Right renal pelvis (tissue), 4 donors: Measurements from ENCODE around the gene SGMS2. TPM values are rescaled to one million over a fixed set of nuclear protein-coding genes. Genes with fewer than 3 reads are reported as not detected.

Source experiments
- DNase-seq, 4 donors: peaks; one replicate each; pipeline ENCODE4 v3.0.0-alpha.2; 2013; ENCODE audit warnings: low read depth in 4 of 4, low spot score in 3 of 4, missing footprints in 1 of 4
- polyA plus RNA-seq, 4 donors: library from polyadenylated mRNA; unstranded; fragments of 120-200 nt; gene quantifications; one replicate each; pipeline ENCODE4 v1.2.1, GENCODE V29; 2013; ENCODE audit not compliant: insufficient read length in 4 of 4

Gene SGMS2
- polyA plus RNA-seq, 4 donors, result 12.7 to 17.2 (median 13.8) TPM

GRCh38 chr4:107863850-107864371 is 39.2 kb downstream of the SGMS2 start:
- no peak for DNase-seq

GRCh38 chr4:107866726-107867125 is 42.0 kb downstream of the SGMS2 start:
- no peak for DNase-seq

GRCh38 chr4:107870236-107870635 is 45.5 kb downstream of the SGMS2 start:
- no peak for DNase-seq

GRCh38 chr4:107870916-107871786 is 46.4 kb downstream of the SGMS2 start:
- no peak for DNase-seq

GRCh38 chr4:107874024-107874423 is 49.3 kb downstream of the SGMS2 start:
- DNase-seq, result no peak

GRCh38 chr4:107876099-107876498 is 51.4 kb downstream of the SGMS2 start:
- no peak for DNase-seq

- DNase-seq, result no peak
Measured at GRCh38 chr4:107877361-107877760, 52.6 kb downstream of the SGMS2 start.

GRCh38 chr4:107885865-107886264 is 61.1 kb downstream of the SGMS2 start:
- no peak for DNase-seq

GRCh38 chr4:107888237-107888636 is 63.5 kb downstream of the SGMS2 start:
- DNase-seq, result no peak

GRCh38 chr4:107890779-107891178 is 66.0 kb downstream of the SGMS2 start:
- DNase-seq, result no peak

- DNase-seq, result no peak
Measured at GRCh38 chr4:107891299-107891698, 66.6 kb downstream of the SGMS2 start.

- DNase-seq, result no peak
Measured at GRCh38 chr4:107893171-107894137, 68.7 kb downstream of the SGMS2 start.

- DNase-seq, result no peak
Measured at GRCh38 chr4:107894138-107894603, 69.4 kb downstream of the SGMS2 start.

- no peak for DNase-seq
Measured at GRCh38 chr4:107896158-107896645, 71.5 kb downstream of the SGMS2 start.

GRCh38 chr4:107896646-107897045 is 71.9 kb downstream of the SGMS2 start:
- DNase-seq, result no peak

GRCh38 chr4:107897823-107898222 is 73.1 kb downstream of the SGMS2 start:
- no peak for DNase-seq

GRCh38 chr4:107900067-107900466 is 75.3 kb downstream of the SGMS2 start:
- no peak for DNase-seq

- DNase-seq, result no peak
Measured at GRCh38 chr4:107900508-107900907, 75.8 kb downstream of the SGMS2 start.

- DNase-seq, result no peak
Measured at GRCh38 chr4:107901213-107901934, 76.6 kb downstream of the SGMS2 start.

- no peak for DNase-seq
Measured at GRCh38 chr4:107902715-107903114, 78.0 kb downstream of the SGMS2 start.
